GM12874 (cell line): Measurements from ENCODE around the gene SRD5A2.

Experiments used
- CTCF ChIP-seq: IDR thresholded peaks from 2 replicates; pipeline ENCODE4 v1.5.1; 2011; ENCODE audit warnings: low read depth, mild to moderate bottlenecking, control low read depth, low read length, moderate library complexity; ENCODE audit not compliant: insufficient read depth

SRD5A2 gene, protein sequence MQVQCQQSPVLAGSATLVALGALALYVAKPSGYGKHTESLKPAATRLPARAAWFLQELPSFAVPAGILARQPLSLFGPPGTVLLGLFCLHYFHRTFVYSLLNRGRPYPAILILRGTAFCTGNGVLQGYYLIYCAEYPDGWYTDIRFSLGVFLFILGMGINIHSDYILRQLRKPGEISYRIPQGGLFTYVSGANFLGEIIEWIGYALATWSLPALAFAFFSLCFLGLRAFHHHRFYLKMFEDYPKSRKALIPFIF

DNA sequence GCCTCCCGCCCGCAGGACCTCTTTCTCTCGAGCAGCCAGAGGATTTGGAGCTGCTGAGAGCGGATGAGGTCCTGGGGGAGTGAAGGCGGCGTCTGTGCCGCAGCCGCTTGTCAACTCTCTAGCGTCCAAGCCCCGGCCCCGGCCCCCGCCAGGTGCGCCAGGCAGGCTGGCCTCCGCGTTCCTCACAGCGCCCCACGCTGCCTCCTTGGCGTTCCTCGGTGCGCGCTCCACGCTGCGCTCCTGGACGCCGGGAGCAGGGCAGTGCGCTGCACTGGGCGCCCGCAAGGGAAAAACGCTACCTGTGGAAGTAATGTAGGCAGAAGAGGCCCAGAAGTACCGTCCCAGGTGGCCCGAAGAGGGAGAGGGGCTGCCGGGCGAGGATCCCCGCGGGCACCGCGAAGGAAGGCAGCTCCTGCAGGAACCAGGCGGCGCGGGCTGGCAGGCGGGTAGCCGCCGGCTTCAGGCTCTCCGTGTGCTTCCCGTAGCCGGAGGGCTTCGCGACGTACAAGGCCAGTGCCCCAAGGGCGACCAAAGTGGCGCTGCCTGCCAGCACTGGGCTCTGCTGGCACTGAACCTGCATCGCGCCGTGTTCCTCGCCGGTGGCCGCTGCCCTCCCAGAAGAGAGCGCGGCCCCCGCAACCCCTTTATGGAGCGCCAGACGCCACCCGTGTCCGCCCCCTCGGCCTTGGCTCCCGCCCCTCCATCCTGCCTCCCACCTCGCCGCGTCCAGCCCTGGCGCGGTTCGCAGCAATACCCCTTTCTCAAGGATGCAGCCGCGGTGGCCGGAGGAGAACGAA is at the start of gene SRD5A2:
Gene SRD5A2, minus strand, starts transcription at position 618 of the 797 bp plus-strand sequence. Its CDS starts 38 bp downstream, at position 580.
- TF ChIP-seq CTCF: no peak

DNA sequence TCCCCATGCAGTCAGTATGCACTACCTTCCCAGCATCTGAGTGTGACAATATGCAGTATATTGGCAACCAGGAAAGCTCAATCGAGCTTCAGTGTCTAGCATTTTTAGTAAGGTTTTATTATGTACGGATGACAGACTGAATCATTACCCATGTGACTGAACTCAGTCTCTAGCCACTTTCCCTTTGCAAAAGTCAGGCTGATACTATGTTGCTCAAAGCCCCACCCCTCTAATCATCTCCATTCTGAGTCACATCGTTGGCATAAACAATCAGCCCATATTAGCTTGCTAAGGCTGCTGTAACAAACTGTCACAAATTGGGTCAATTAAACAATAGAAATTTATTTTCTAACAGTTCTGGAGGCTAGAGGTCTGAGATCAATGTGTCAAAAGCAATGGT is 25.8 kb upstream of the SRD5A2 start:
- TF ChIP-seq CTCF: no peak

DNA sequence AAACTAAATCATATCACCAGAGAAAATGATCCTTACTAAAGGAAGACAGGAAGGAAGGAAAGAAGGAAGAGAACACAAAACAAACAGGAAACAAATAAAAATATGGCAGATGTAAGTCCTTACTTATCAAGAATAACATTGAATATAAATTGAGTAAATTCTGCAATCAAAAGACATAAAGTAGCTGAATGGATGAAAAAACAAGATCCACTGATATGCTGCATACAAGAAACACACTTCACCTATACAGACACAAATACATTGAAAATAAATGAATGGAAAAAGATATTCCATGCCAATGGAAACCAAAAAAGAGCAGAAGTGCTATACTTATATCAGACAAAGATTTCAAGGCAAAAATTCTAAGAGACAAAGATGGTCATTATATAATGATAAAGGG is 18.0 kb upstream of the SRD5A2 start:
- no peak for TF ChIP-seq CTCF

GRCh38 chr2:31586230-31586629 is 5.5 kb upstream of the SRD5A2 start:
- TF ChIP-seq CTCF: no peak

DNA sequence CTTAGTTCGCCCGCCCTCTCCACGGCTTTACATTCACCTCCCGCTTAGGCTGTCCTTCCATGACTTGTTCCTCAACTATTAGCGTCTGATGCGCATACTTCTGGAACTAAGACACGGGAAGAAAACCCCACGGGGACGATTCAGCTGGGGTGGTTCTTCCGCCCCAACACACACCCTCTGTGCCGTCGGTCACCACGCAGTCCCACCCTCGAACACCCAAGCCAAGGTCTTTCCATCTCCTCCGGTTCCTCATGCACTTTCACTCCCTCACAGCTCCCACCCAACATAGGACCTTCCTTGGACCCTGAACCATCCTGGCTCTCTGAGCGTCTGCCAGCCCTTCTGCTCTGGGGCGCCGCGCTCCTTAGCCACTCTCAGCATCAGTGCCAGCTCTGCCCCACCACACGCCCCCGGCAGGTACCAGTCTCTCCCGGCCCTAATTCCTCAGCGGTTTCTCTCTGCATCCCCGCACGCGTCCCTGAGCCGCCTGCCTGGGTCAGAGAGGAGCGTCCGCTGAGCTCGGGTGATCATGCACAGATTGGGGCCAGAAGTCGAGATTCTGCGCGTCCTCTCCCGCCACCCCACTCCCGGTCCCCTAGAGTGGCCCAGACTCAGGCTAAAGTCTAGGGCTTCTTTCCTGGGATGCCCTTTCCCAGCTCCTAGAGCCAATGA is 522 bp upstream of the SRD5A2 start:
- no peak for TF ChIP-seq CTCF

DNA sequence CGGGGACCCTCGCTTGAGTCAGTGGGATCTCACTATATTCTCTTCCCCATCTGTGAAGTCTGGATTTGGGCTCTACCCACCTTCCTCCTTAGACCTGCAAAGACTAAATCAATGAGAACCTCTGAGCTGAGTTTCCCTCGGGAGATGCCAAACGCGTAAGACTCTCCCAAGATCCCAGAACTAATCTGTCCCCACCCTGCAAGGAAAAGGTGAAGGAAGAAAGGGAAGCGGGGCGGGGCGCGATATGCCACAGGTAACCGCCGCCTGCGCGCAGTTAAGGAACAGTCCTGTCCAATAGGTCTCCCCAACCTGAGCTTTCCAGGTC is 780 bp downstream of the SRD5A2 start:
- TF ChIP-seq CTCF: no peak

GRCh38 chr2:31578316-31578715 is 2.4 kb downstream of the SRD5A2 start:
- no peak for TF ChIP-seq CTCF
